Activated naive CD4-positive, alpha-beta T cell treated with anti-CD3 and anti-CD28 coated beads, Interleukin-2, amount 10 ng/mL, durations not matched to agents 7 days and 5 days (primary cell): ENCODE data around the gene PMM1.

ENCODE experiments used
- CTCF ChIA-PET: fragments of 350-600 bp; sonication (Branson Sonifier 250); formaldehyde crosslinking; loops from one replicate; lab custom pipeline; 2021; ENCODE audit warnings: antibody characterized with exemption; lab: Charles Lee
- DNase-seq: peaks from one replicate; pipeline ENCODE4 v3.0.0-alpha.2; 2020
- H3K27ac Mint-ChIP-seq: one replicate; pipeline ENCODE4 v1.8.0; 2021; ENCODE audit warnings: mild to moderate bottlenecking, moderate library complexity, mixed read lengths
- H3K27me3 Mint-ChIP-seq: one replicate; pipeline ENCODE4 v1.8.0; 2021; ENCODE audit warnings: mild to moderate bottlenecking, mixed read lengths
- H3K36me3 Mint-ChIP-seq: one replicate; pipeline ENCODE4 v1.8.0; 2021; ENCODE audit warnings: mixed read lengths
- H3K4me1 Mint-ChIP-seq: one replicate; pipeline ENCODE4 v1.8.0; 2021; ENCODE audit warnings: mixed read lengths
- H3K4me3 Mint-ChIP-seq: one replicate; pipeline ENCODE4 v1.8.0; 2021; ENCODE audit warnings: mild to moderate bottlenecking, moderate library complexity, mixed read lengths
- H3K9me3 Mint-ChIP-seq: one replicate; pipeline ENCODE4 v1.8.0; 2021; ENCODE audit warnings: mixed read lengths

Gene PMM1

GRCh38 chr22:41532908-41533825 lies 56.5 kb downstream of the PMM1 start:
- DNase-seq: peak; percentile 80
- H3K27ac Mint-ChIP-seq: no peak overlapping the region
- peaks cover 17% of the 10 kb centered on the region for H3K36me3 Mint-ChIP-seq

GRCh38 chr22:41531715-41532477 lies 57.7 kb downstream of the PMM1 start:
- no peak overlapping the region for H3K4me3 Mint-ChIP-seq
- no peaks in the 10 kb centered on the region for H3K4me1 Mint-ChIP-seq
- H3K36me3 Mint-ChIP-seq: peaks cover 21% of the 10 kb centered on the region
- H3K9me3 Mint-ChIP-seq: no peaks in the 10 kb centered on the region
- no peak overlapping the region for H3K27ac Mint-ChIP-seq
- CTCF ChIA-PET: interaction anchor here (1.0 to 2.1 kb wide), 4 partner anchors 12 to 130 kb away, joined by 3 to 9 read pairs (median 4); no protein-coding TSS in a partner anchor
- no peaks in the 10 kb centered on the region for H3K27me3 Mint-ChIP-seq
- no peak for DNase-seq

More at GRCh38 chr22:41532908-41533825, 56.5 kb downstream of the PMM1 start:
- no peaks in the 10 kb centered on the region for H3K9me3 Mint-ChIP-seq
- no peaks in the 10 kb centered on the region for H3K27me3 Mint-ChIP-seq
- no peak overlapping the region for H3K4me3 Mint-ChIP-seq
- no peaks in the 10 kb centered on the region for H3K4me1 Mint-ChIP-seq
- CTCF ChIA-PET: interaction anchor here (0.7 to 2.1 kb wide), 9 partner anchors 9 to 136 kb away, joined by 3 to 9 read pairs (median 3); no protein-coding TSS in a partner anchor

- no peak for DNase-seq
- H3K36me3 Mint-ChIP-seq: peaks cover 24% of the 10 kb centered on the region
- no peak overlapping the region for H3K27ac Mint-ChIP-seq
- H3K9me3 Mint-ChIP-seq: no peaks in the 10 kb centered on the region
- CTCF ChIA-PET: no interaction called here
- no peak overlapping the region for H3K4me3 Mint-ChIP-seq
- peaks cover under 1% of the 10 kb centered on the region for H3K4me1 Mint-ChIP-seq
- no peaks in the 10 kb centered on the region for H3K27me3 Mint-ChIP-seq
Observed at GRCh38 chr22:41530890-41531714, 58.5 kb downstream of the PMM1 start.

- Mint-ChIP-seq H3K9me3 (no peaks in the 10 kb centered on the region), H3K36me3 (peaks cover 25% of the 10 kb centered on the region), H3K4me1 (peaks cover 17% of the 10 kb centered on the region), H3K27me3 (no peaks in the 10 kb centered on the region), H3K27ac (no peak overlapping the region), H3K4me3 (no peak overlapping the region)
- DNase-seq: no peak
- CTCF ChIA-PET: interaction anchor here (1.6 to 7.2 kb wide), 2 partner anchors 8 to 126 kb away, joined by 5 to 101 read pairs; no protein-coding TSS in a partner anchor
Observed at GRCh38 chr22:41528938-41529561, 60.6 kb downstream of the PMM1 start.

GRCh38 chr22:41528132-41528766 lies 61.4 kb downstream of the PMM1 start:
- H3K4me1 Mint-ChIP-seq: peaks cover 19% of the 10 kb centered on the region
- peaks cover 25% of the 10 kb centered on the region for H3K36me3 Mint-ChIP-seq
- H3K27ac Mint-ChIP-seq: no peak overlapping the region
- no peak for DNase-seq
- no peaks in the 10 kb centered on the region for H3K27me3 Mint-ChIP-seq
- CTCF ChIA-PET: interaction anchor here (1.5 to 7.2 kb wide), 4 partner anchors 9 to 125 kb away, joined by 3 to 101 read pairs (median 5); partner anchors contain the start of gene TOB2
- H3K4me3 Mint-ChIP-seq: no peak overlapping the region
- no peaks in the 10 kb centered on the region for H3K9me3 Mint-ChIP-seq
